HEK293T (cell line): ENCODE measurements around the gene AMOT.
A peak's percentile ranks its signal among the peaks of the same experiment; 100 is the strongest.

Experiments
- CTCF ChIA-PET: fragments of 350-600 bp; formaldehyde crosslinking; extraction: SDS; loops from one replicate; lab custom pipeline; 2021; ENCODE audit warnings: antibody characterized with exemption, inconsistent platforms; lab: Yijun Ruan, JAX
- POLR2A ChIA-PET: fragments of 350-600 bp; formaldehyde crosslinking; extraction: SDS; loops from one replicate; lab custom pipeline; 2020; ENCODE audit warnings: antibody characterized with exemption, inconsistent platforms; lab: Yijun Ruan, JAX
- DNase-seq: peaks from one replicate; pipeline ENCODE4 v3.0.0; 2012; ENCODE audit warnings: mixed read lengths; ENCODE audit errors: extremely low spot score
- ARNT ChIP-seq: fragments of 450-650 bp; IDR thresholded peaks from 2 replicates; pipeline ENCODE4 v1.6.1; 2017; ENCODE audit warnings: mild to moderate bottlenecking
- BHLHE40 ChIP-seq: fragments of 450-650 bp; IDR thresholded peaks from 2 replicates; pipeline ENCODE4 v1.6.1; 2016; ENCODE audit warnings: mild to moderate bottlenecking, moderate library complexity, borderline replicate concordance
- CTBP1 ChIP-seq: fragments of 450-650 bp; IDR thresholded peaks from 2 replicates; pipeline ENCODE4 v1.6.1; 2016; ENCODE audit warnings: borderline replicate concordance
- ELF4 ChIP-seq: fragments of 450-650 bp; IDR thresholded peaks from 2 replicates; pipeline ENCODE4 v1.6.1; 2017; ENCODE audit warnings: antibody characterized with exemption
- FOXA1 ChIP-seq: fragments of 450-650 bp; IDR thresholded peaks from 2 replicates; pipeline ENCODE4 v1.6.1; 2016; ENCODE audit warnings: mild to moderate bottlenecking
- FOXK2 ChIP-seq: fragments of 450-650 bp; IDR thresholded peaks from 2 replicates; pipeline ENCODE4 v1.6.1; 2016; ENCODE audit warnings: mild to moderate bottlenecking
- HDGF ChIP-seq: fragments of 450-650 bp; IDR thresholded peaks from 2 replicates; pipeline ENCODE4 v1.6.1; 2017; ENCODE audit warnings: antibody characterized with exemption, borderline replicate concordance
- L3MBTL2 ChIP-seq: fragments of 450-650 bp; conservative IDR thresholded peaks from 2 replicates; pipeline ENCODE4 v1.6.1; 2016; ENCODE audit warnings: mild to moderate bottlenecking
- NFRKB ChIP-seq: fragments of 450-650 bp; IDR thresholded peaks from 2 replicates; pipeline ENCODE4 v1.6.1; 2016; ENCODE audit warnings: mild to moderate bottlenecking, moderate library complexity
- PKNOX1 ChIP-seq: fragments of 450-650 bp; IDR thresholded peaks from 2 replicates; pipeline ENCODE4 v1.6.1; 2016
- SP1 ChIP-seq: fragments of 450-650 bp; IDR thresholded peaks from 2 replicates; pipeline ENCODE4 v1.6.1; 2017
- SUZ12 ChIP-seq: fragments of 450-650 bp; IDR thresholded peaks from 2 replicates; pipeline ENCODE4 v1.6.1; 2016; ENCODE audit warnings: mild to moderate bottlenecking
- ZNF384 ChIP-seq: fragments of 450-650 bp; IDR thresholded peaks from 2 replicates; pipeline ENCODE4 v1.6.1; 2016

Gene AMOT

DNA sequence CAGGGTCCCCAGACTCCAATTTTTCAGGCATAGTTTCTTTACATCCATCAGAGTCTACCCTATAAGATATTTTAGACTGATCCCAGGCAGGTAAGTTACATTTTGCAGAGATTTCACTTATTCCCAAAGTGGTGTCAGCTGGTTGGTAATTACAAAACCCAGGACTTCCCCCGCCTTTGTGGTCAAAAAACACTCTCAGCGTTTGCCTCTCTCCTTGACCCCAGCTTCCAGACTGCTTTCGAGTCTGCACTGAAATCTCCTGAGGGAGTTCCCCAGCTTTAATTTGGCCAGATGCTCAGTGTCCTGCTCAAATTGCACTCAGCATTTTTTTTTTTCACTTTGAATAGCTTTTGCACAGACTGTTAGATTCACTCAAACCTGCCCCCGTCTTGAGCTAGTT, 11.2 kb upstream of the AMOT start:
- TF ChIP-seq ZNF384 (peak; percentile 61; the same call in 1 of the 2 replicates), L3MBTL2 (no peak), CTBP1 (no peak), HDGF (no peak)

DNA sequence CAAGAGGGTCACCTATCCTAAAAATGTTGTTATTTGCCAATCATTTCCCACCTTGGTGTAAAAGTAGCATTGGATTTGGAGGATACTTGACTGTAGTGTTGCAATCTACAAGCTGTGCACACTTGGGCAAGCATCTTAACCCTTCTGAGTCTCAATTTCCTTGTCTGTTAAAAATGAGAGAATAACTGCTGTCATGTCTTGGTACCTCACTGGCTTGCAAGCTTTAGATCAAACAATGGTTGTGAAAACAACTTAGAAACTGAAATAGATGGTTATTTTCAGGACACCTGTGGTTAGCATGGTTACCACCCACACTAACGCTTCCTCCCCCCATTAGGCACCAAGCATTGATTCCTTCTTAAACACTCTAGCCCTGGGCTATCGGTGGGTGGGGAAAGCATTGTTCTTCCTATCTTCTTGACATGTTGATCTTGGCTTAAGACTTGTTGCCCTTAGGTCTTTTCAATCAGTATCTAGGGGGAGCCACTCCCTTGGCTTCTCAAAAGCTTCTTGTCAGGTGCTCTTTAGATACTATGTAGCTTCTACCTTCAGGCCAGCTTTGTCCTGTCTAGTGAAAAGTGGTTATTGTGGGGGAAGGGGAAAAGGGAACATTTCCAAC, 10.6 kb upstream of the AMOT start:
- TF ChIP-seq PKNOX1 (peak; percentile 43; the same call in 1 of the 2 replicates), CTBP1 (peak; percentile 79; the same call in 1 of the 2 replicates), HDGF (no peak), FOXA1 (no peak)
- ChIA-PET CTCF (interaction anchor here (0.6 to 1.6 kb wide), 3 partner anchors 9 to 150 kb away, joined by 3 to 4 read pairs (median 4); partner anchors contain the start of gene AMOT), POLR2A (interaction anchor here (1.0 to 5.2 kb wide), 2 partner anchors 11 to 23 kb away, joined by 3 to 52 read pairs; partner anchors contain the start of gene AMOT)
- no peak for DNase-seq

More for the DNA sequence above, 11.2 kb upstream of the AMOT start:
- ChIA-PET CTCF (interaction anchor here (1.6 kb wide), 1 partner anchor 9 kb away, joined by 3 read pairs; no protein-coding TSS in a partner anchor), POLR2A (interaction anchor here (1.0 to 5.2 kb wide), 2 partner anchors 11 to 23 kb away, joined by 3 to 52 read pairs; partner anchors contain the start of gene AMOT)
- no peak for DNase-seq

- CTCF ChIA-PET, result no interaction called here
- no peak for TF ChIP-seq BHLHE40
- DNase-seq, result no peak
- POLR2A ChIA-PET, result interaction anchor here (5.2 kb wide), 1 partner anchor 9 kb away, joined by 52 read pairs; the partner anchor contains the start of gene AMOT
These were observed 8.4 kb upstream of the AMOT start for GRCh38 chrX:112849016-112849415.

DNA sequence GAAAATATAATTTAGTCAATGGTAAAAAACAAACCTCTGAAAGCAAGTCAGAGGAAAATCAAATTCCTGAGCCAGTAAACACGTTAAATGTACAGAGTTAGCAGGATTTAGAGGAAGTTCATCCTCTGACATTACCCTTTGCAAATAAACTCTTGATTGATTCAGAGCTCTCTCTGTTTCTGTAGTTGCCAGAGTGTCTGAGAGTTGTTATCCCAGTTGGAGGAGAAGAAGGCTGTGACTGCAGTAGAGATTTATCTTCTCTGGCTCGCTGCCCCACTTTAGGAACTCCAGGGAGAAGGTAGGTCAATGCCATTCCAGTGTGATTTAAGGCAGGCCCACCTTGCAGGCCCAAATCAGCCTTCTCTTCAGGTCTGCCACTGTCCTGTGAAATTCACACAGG, 6.2 kb upstream of the AMOT start:
- POLR2A ChIA-PET, result no interaction called here
- TF ChIP-seq PKNOX1, result peak; percentile 74; the same call in 1 of the 2 replicates
- TF ChIP-seq HDGF, result no peak
- CTCF ChIA-PET, result no interaction called here
- DNase-seq, result no peak

GRCh38 chrX:112846187-112846586, 5.6 kb upstream of the AMOT start:
- TF ChIP-seq SUZ12, result no peak
- peak; percentile 32; the same call in 1 of the 2 replicates for TF ChIP-seq L3MBTL2
- no peak for TF ChIP-seq ARNT
- TF ChIP-seq CTBP1, result peak; percentile 40; the same call in 1 of the 2 replicates
- no peak for TF ChIP-seq FOXK2
- TF ChIP-seq ZNF384, result no peak
- TF ChIP-seq PKNOX1, result no peak
- no peak for TF ChIP-seq SP1
- no peak for TF ChIP-seq BHLHE40
- no peak for TF ChIP-seq ELF4
- TF ChIP-seq NFRKB, result no peak
- ChIA-PET CTCF (no interaction called here), POLR2A (no interaction called here)
- no peak for DNase-seq

DNA sequence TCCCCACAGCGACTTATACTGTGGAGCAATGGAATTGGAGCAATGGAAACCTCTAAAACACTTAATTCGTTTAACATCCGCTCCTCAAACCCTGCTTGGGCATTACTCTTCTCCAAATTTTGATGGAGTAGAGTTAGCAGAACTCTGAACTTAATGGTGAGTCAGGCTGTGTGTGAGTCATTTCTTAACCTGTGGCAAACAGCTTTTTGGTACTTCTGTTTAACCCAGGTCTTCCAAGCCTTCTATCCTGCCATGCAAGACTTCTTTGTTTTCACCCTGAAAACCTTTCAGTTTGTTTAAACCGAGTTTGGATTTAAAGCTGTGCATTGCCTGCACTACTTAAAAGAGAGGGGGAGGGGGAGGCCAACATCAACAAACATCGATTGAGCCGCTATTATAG, 3.6 kb upstream of the AMOT start:
- DNase-seq, result no peak
- CTCF ChIA-PET, result interaction anchor here (0.6 kb wide), 2 partner anchors 113 to 1717 kb away, joined by 3 to 4 read pairs; no protein-coding TSS in a partner anchor
- TF ChIP-seq CTBP1 (no peak), ELF4 (no peak), ZNF384 (no peak), SP1 (no peak), FOXK2 (no peak), ARNT (no peak), L3MBTL2 (no peak)
- POLR2A ChIA-PET, result no interaction called here

GRCh38 chrX:112841820-112842157, 1.2 kb upstream of the AMOT start:
- ChIA-PET CTCF (interaction anchor here (1.2 kb wide), 1 partner anchor 9 kb away, joined by 4 read pairs; no protein-coding TSS in a partner anchor), POLR2A (interaction anchor here (0.7 to 6.4 kb wide), 9 partner anchors 9 to 1822 kb away, joined by 3 to 52 read pairs (median 5); no protein-coding TSS in a partner anchor)
- no peak for DNase-seq
- TF ChIP-seq ZNF384, result no peak
- peak; percentile 30; the same call in 1 of the 2 replicates for TF ChIP-seq L3MBTL2
